HG03378 (cell line): ENCODE data around the gene TMIE.

Experiments used
- ATAC-seq: cut with Tn5 transposase; IDR thresholded peaks from one replicate; pipeline ENCODE4 v1.9.1; 2021; ENCODE audit warnings: mild to moderate bottlenecking, moderate library complexity; ENCODE audit not compliant: unreplicated experiment

TMIE gene

GRCh38 chr3:46668591-46668990, 32.6 kb upstream of the TMIE start:
- ATAC-seq = no peak

- ATAC-seq = no peak
Observed at GRCh38 chr3:46669191-46669999, 31.8 kb upstream of the TMIE start.

- no peak for ATAC-seq
Observed at GRCh38 chr3:46670000-46670890, 30.9 kb upstream of the TMIE start.

GRCh38 chr3:46670891-46671427, 30.2 kb upstream of the TMIE start:
- no peak for ATAC-seq

GRCh38 chr3:46671541-46672348, 29.4 kb upstream of the TMIE start:
- no peak for ATAC-seq

GRCh38 chr3:46672349-46672695, 28.9 kb upstream of the TMIE start:
- no peak for ATAC-seq

GRCh38 chr3:46673151-46674030, 27.8 kb upstream of the TMIE start:
- ATAC-seq = no peak

GRCh38 chr3:46674031-46674845, 27.0 kb upstream of the TMIE start:
- ATAC-seq = no peak

- no peak for ATAC-seq
Observed at GRCh38 chr3:46675426-46675825, 25.8 kb upstream of the TMIE start.

GRCh38 chr3:46675843-46676567, 25.2 kb upstream of the TMIE start:
- ATAC-seq = no peak

- no peak for ATAC-seq
Observed at GRCh38 chr3:46676601-46677410, 24.4 kb upstream of the TMIE start.

GRCh38 chr3:46677411-46677726, 23.8 kb upstream of the TMIE start:
- no peak for ATAC-seq

- ATAC-seq = no peak
Observed at GRCh38 chr3:46678280-46678679, 22.9 kb upstream of the TMIE start.

GRCh38 chr3:46679681-46680080, 21.5 kb upstream of the TMIE start:
- ATAC-seq = no peak

- ATAC-seq = no peak
Observed at GRCh38 chr3:46680298-46680826, 20.8 kb upstream of the TMIE start.

- no peak for ATAC-seq
Observed at GRCh38 chr3:46681387-46681786, 19.8 kb upstream of the TMIE start.

- ATAC-seq = no peak
Observed at GRCh38 chr3:46681856-46682540, 19.2 kb upstream of the TMIE start.
